Thyroid gland (tissue), 4 donors: ENCODE results near the gene KMT5C. TPM values are rescaled to one million over a fixed set of nuclear protein-coding genes. Genes with fewer than 3 reads are reported as not detected.

ENCODE experiments used
- DNase-seq, 2 donors: peaks; one replicate each; pipeline ENCODE4 v3.0.0-alpha.2; 2019
- H3K27ac ChIP-seq, 3 donors: fragments of 200-600 bp; sonication (generic); 1 replicate in 2 of 3; 2 replicates in 1 of 3; pipeline ENCODE4 v1.5.1; 2016 to 2019; ENCODE audit warnings: mild to moderate bottlenecking in 1 of 3, moderate library complexity in 1 of 3
- H3K27me3 ChIP-seq: fragments of 200-600 bp; sonication (generic); one replicate; pipeline ENCODE4 v1.5.1; 2019
- H3K36me3 ChIP-seq, 2 donors: fragments of 200-600 bp; sonication (generic); one replicate each; pipeline ENCODE4 v1.5.1; 2016 to 2019
- H3K4me1 ChIP-seq, 2 donors: fragments of 200-600 bp; sonication (generic); one replicate each; pipeline ENCODE4 v1.5.1; 2017 to 2019
- H3K4me3 ChIP-seq, 3 donors: fragments of 200-600 bp; sonication (generic); replicated peaks in 1 of 3; 1 replicate in 2 of 3; 2 replicates in 1 of 3; pipeline ENCODE4 v1.5.1; 2016; ENCODE audit warnings: mild to moderate bottlenecking in 1 of 3
- H3K9me3 ChIP-seq: fragments of 200-600 bp; sonication (generic); one replicate; pipeline ENCODE4 v1.5.1; 2017
- POLR2A ChIP-seq, 2 donors: fragments of 450-650 bp; IDR thresholded peaks; one replicate each; pipeline ENCODE4 v1.6.1; 2017; ENCODE audit warnings: antibody characterized with exemption in 2 of 2, mild to moderate bottlenecking in 2 of 2, moderate library complexity in 1 of 2
- WGBS, 2 donors: methylation state at CpG; one replicate each; pipeline ENCODE4 v1.1.5; 2017; 5-methylcytosine and 5-hydroxymethylcytosine counted together
- intact Hi-C: fragments of 100-400 bp; cut with DNase I; formaldehyde crosslinking; loops from one replicate; pipeline ENCODE4 v1.15.1; 2023
- total RNA-seq, 4 donors: library from RNA; depleted of rRNA; stranded (reverse); fragments of >200 nt; gene quantifications; one replicate each; pipeline ENCODE4 v1.2.3, GENCODE V29; 2016
- TF ChIP-seq, protein P1 (sequence below), 6 experiments: fragments of 200-600 bp in 3 of 6; fragments of 450-650 bp in 3 of 6; sonication (generic) in 3 of 6; IDR thresholded peaks; one replicate each; pipeline ENCODE4 v1.5.1; 2016 to 2019; ENCODE audit warnings: antibody characterized with exemption in 6 of 6, mild to moderate bottlenecking in 2 of 6, inconsistent platforms in 1 of 6, moderate library complexity in 1 of 6

Gene KMT5C
- total RNA-seq, 4 donors from 2014 or later = 7.5 to 22.0 (median 15.4) TPM

DNA sequence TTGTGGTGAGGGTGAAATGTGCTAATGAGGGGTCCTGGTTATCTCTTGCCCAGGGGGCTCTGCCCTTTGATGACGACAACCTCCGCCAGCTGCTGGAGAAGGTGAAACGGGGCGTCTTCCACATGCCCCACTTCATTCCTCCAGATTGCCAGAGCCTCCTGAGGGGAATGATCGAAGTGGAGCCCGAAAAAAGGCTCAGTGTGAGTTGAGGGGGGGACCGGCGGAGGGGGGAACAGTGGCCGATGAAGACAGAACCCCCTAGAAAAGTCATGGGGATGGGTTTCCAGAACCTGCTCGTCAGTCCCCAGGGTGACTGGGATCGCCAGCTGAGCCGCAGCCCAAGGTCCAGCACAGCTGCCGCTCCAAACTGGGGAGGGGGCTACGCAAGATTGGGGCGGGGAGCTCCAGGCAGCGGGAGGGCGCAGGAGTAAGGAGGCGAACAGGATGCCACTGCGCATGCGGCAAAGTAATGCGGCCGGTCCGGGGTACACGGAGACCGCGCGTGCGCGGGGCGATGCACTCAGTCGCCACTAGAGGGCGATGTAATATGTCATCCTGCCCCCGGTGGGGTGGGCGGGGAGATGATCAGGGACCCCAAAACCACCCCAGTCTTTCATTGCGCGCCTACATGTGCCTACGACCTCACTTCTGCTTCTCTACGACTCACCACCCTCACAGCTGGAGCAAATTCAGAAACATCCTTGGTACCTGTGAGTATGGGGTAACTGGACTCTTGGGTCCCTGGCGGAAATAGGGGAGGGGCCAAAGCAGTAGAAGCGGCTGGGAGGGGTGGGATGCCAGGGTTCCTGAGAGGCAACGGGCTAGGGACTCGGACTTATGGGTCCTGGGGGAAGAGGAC, 38.0 kb upstream of the KMT5C start:
- TF ChIP-seq, protein P1, sequence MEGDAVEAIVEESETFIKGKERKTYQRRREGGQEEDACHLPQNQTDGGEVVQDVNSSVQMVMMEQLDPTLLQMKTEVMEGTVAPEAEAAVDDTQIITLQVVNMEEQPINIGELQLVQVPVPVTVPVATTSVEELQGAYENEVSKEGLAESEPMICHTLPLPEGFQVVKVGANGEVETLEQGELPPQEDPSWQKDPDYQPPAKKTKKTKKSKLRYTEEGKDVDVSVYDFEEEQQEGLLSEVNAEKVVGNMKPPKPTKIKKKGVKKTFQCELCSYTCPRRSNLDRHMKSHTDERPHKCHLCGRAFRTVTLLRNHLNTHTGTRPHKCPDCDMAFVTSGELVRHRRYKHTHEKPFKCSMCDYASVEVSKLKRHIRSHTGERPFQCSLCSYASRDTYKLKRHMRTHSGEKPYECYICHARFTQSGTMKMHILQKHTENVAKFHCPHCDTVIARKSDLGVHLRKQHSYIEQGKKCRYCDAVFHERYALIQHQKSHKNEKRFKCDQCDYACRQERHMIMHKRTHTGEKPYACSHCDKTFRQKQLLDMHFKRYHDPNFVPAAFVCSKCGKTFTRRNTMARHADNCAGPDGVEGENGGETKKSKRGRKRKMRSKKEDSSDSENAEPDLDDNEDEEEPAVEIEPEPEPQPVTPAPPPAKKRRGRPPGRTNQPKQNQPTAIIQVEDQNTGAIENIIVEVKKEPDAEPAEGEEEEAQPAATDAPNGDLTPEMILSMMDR (IDR thresholded peaks at IDR 0.05) = peak; percentile 75 to 96 (median 92)
- TF ChIP-seq POLR2A (IDR thresholded peaks at IDR 0.05) = no peak
- Histone ChIP-seq H3K36me3 (no peaks in the 10 kb centered on the region), H3K4me1 (peaks cover 5 to 6% of the 10 kb centered on the region in 2 donors), H3K27me3 (no peaks in the 10 kb centered on the region), H3K4me3 (peak overlapping the region in 1 of 3 donors; percentile 10), H3K27ac (no peak overlapping the region), H3K9me3 (no peaks in the 10 kb centered on the region)
- DNase-seq = peak; percentile 79 to 82
- intact Hi-C loops = loop anchor here (10.0 kb wide), 2 partner anchors 123 to 203 kb away; no protein-coding TSS in a partner anchor
- WGBS, 2 donors = 16 to 25% methylated on average over 22 to 42 of the region's 42 CpGs

DNA sequence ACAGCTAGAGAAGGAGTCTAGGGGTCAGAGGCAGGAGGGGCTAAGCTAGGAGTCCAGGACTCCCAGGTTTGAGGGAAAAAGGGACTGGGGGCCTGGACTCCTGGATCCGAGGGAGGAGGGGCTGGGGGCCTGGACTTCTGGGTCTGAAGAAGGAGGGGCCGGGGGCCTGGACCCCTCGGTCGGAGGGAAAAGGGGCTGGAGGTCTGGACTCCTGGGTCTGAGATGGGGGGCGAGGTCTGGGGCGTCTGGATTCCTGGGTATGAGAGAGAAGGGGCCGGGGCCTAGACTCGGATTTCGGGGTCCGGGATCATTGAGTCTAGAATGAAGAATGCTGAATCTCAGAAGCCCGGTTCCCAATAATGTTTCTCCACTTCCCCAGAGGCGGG, 37.4 kb upstream of the KMT5C start:
- WGBS, 2 donors = 77 to 85% methylated on average over 12 of the region's 12 CpGs
- no peak for DNase-seq
- Histone ChIP-seq H3K9me3 (no peaks in the 10 kb centered on the region), H3K27ac (no peak overlapping the region), H3K36me3 (no peaks in the 10 kb centered on the region), H3K4me1 (peaks cover 5 to 6% of the 10 kb centered on the region in 2 donors), H3K4me3 (no peak overlapping the region), H3K27me3 (no peaks in the 10 kb centered on the region)
- TF ChIP-seq, protein P1 (IDR thresholded peaks at IDR 0.05) = no peak
- TF ChIP-seq POLR2A (IDR thresholded peaks at IDR 0.05) = no peak
- intact Hi-C loops = loop anchor here (10.0 kb wide), 2 partner anchors 122 to 202 kb away; no protein-coding TSS in a partner anchor

DNA sequence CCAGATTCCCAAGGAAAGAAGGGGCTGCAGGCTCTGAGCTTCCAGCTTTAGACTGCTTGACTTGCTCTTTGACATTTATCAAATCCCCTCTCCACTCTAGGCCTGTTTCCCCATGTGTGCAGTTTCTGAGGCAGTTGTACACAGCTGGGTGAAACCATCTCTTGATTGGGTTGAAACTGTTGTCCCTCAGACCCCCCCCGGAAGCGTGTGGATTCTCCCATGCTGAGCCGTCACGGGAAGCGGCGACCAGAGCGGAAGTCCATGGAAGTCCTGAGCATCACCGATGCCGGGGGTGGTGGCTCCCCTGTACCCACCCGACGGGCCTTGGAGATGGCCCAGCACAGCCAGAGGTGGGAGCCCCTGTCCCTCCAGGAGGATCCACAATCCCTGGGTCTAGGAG, 36.2 kb upstream of the KMT5C start:
- H3K27me3 ChIP-seq = no peaks in the 10 kb centered on the region
- no peaks in the 10 kb centered on the region for H3K9me3 ChIP-seq
- DNase-seq = no peak
- TF ChIP-seq, protein P1 (IDR thresholded peaks at IDR 0.05) = no peak
- no peak for TF ChIP-seq POLR2A (IDR thresholded peaks at IDR 0.05)
- H3K36me3 ChIP-seq = no peaks in the 10 kb centered on the region
- WGBS, 2 donors = 89 to 95% methylated on average over 11 of the region's 11 CpGs
- no peak overlapping the region for H3K27ac ChIP-seq
- intact Hi-C loops = loop anchor here (10.0 kb wide), 2 partner anchors 121 to 201 kb away; no protein-coding TSS in a partner anchor
- no peak overlapping the region for H3K4me3 ChIP-seq
- peaks cover 5 to 6% of the 10 kb centered on the region in 2 donors for H3K4me1 ChIP-seq

DNA sequence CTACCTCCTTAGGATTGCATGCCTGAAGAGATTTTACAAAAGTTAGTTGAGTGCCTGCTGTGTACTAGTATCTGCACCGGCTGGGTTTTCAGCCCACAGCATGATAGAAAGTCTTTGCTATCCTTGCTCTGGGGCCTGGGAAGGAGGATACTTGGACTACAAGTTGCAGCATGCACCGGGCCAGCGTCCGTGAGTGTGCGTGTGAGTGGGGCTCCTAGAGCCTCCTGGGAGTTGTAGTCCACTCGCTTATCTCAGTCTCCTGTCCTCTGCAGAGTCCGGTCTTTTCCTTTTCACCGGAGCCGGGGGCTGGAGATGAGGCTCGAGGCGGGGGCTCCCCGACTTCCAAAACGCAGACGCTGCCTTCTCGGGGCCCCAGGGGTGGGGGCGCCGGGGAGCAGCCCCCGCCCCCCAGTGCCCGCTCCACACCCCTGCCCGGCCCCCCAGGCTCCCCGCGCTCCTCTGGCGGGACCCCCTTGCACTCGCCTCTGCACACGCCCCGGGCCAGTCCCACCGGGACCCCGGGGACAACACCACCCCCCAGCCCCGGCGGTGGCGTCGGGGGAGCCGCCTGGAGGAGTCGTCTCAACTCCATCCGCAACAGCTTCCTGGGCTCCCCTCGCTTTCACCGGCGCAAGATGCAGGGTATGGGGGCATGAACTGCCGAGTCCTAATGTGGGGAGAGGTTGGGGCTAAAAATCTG, 35.2 kb upstream of the KMT5C start:
- H3K36me3 ChIP-seq = no peaks in the 10 kb centered on the region
- DNase-seq = no peak
- WGBS, 2 donors = 91% methylated on average over 18 to 27 of the region's 39 CpGs
- TF ChIP-seq POLR2A (IDR thresholded peaks at IDR 0.05) = no peak
- intact Hi-C loops = loop anchor here (10.0 kb wide), 2 partner anchors 120 to 200 kb away; no protein-coding TSS in a partner anchor
- H3K27me3 ChIP-seq = no peaks in the 10 kb centered on the region
- H3K4me1 ChIP-seq = peaks cover 5 to 6% of the 10 kb centered on the region in 2 donors
- H3K4me3 ChIP-seq = no peak overlapping the region
- no peak overlapping the region for H3K27ac ChIP-seq
- H3K9me3 ChIP-seq = no peaks in the 10 kb centered on the region

DNA sequence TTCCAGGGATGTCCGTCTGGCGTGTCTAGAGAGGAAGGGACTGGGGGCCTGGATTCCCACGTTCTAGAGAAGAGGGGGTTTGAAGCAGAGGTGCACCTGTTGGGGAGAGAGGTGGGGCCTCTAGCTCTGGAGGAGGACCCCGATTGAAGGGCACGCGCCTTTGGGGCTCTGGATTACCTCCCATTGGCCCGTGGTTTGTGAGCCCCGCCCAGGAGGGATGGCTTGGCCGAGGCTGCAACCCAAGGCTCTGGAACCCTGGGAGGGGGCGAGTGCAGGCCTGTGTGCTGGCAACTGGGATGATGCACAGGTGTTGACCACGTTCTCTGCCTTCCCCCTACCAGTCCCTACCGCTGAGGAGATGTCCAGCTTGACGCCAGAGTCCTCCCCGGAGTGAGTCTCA, 34.7 kb upstream of the KMT5C start:
- H3K4me3 ChIP-seq = no peak overlapping the region
- H3K9me3 ChIP-seq = no peaks in the 10 kb centered on the region
- no peak overlapping the region for H3K27ac ChIP-seq
- no peaks in the 10 kb centered on the region for H3K36me3 ChIP-seq
- DNase-seq = no peak
- TF ChIP-seq POLR2A (IDR thresholded peaks at IDR 0.05) = no peak
- TF ChIP-seq, protein P1 (IDR thresholded peaks at IDR 0.05) = no peak
- H3K4me1 ChIP-seq = peaks cover 5 to 6% of the 10 kb centered on the region in 2 donors
- no peaks in the 10 kb centered on the region for H3K27me3 ChIP-seq
- intact Hi-C loops = loop anchor here (10.0 kb wide), 2 partner anchors 120 to 200 kb away; no protein-coding TSS in a partner anchor
- WGBS, 2 donors = 77 to 80% methylated on average over 13 to 14 of the region's 14 CpGs
